Cardiac fibroblast (primary cell): ENCODE measurements around the gene BACH2.

Experiments used
- DNase-seq, 2 donors: peaks; one replicate each; pipeline versions ENCODE4 v3.0.0 to v3.0.0-alpha.2; 2010; ENCODE audit warnings: low read depth in 2 of 2
- H3K4me3 ChIP-seq, 2 donors: replicated peaks in 1 of 2; 1 replicate in 1 of 2; 2 replicates in 1 of 2; pipeline ENCODE4 v1.5.1; 2011; ENCODE audit warnings: low read depth in 2 of 2, low read length in 2 of 2, mild to moderate bottlenecking in 2 of 2, moderate library complexity in 1 of 2
- TF ChIP-seq, protein P1 (sequence below): IDR thresholded peaks from one replicate; pipeline ENCODE4 v1.5.1; 2011; ENCODE audit warnings: low read depth, mild to moderate bottlenecking, low read length, inconsistent platforms

The BACH2 gene

DNA sequence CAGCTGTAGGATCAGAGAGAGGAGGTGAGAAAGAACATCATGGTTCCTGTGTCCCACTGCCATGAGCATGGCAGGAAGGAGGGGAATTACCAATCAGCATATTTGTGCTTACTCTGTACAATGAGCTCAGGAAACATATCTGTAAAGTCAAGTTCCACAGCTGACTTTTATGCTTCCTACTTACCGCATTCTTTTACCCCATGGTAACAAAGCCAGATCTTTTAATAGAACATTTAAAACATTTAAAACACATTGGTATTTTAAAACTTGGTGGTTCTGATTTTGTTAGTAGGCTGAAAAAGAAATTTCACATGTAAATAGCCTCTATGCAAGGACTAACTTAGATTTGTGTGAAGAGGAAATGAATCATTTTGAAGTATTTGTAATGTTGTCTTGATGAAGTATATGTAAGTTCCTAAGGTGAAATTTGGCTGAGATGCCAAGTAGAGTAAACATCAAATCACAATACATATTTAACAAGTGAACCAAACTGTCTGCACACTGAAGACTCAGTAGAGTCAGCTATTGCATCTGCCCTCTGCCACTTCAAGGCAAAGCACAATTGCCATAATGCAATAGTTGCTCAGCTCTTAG, 287.6 kb downstream of the BACH2 start:
- TF ChIP-seq, protein P1, sequence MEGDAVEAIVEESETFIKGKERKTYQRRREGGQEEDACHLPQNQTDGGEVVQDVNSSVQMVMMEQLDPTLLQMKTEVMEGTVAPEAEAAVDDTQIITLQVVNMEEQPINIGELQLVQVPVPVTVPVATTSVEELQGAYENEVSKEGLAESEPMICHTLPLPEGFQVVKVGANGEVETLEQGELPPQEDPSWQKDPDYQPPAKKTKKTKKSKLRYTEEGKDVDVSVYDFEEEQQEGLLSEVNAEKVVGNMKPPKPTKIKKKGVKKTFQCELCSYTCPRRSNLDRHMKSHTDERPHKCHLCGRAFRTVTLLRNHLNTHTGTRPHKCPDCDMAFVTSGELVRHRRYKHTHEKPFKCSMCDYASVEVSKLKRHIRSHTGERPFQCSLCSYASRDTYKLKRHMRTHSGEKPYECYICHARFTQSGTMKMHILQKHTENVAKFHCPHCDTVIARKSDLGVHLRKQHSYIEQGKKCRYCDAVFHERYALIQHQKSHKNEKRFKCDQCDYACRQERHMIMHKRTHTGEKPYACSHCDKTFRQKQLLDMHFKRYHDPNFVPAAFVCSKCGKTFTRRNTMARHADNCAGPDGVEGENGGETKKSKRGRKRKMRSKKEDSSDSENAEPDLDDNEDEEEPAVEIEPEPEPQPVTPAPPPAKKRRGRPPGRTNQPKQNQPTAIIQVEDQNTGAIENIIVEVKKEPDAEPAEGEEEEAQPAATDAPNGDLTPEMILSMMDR = no peak
- peak; percentile 25 to 29 for DNase-seq
- H3K4me3 ChIP-seq = no peak overlapping the region

DNA sequence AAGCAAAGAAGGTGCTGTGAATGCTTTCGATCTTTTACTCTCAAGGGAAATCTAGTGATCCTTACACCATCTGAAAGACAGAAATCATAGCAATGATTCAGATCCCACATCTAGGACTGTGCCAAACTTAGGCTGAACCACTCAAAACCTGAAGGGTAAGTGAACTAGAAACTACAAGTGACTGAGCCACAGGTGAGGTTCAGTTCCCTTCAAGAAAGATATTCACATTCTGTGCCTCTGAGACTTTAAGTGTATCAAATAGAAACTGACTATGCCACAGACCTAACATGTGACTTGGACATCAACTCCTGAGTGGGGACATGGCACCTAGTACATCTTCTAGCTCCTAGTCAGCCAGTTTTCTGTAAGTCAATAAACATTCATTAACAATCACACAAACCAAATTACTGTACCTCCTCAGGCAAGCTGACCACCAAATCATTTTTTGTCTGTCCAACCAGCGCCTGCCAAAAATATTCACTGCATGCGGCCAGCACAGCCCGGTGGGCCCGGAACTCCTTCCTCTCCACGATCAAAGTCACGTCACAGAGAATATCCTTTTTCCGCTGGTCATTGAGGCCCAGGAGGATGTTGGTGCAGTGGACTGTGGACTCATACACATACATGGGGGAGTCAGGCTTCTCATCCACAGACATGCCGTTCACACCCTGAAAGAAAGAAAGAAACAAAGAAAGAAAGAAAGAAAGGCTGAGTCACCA, 288.3 kb downstream of the BACH2 start:
- DNase-seq = no peak
- no peak overlapping the region for H3K4me3 ChIP-seq
- TF ChIP-seq, protein P1 = no peak

DNA sequence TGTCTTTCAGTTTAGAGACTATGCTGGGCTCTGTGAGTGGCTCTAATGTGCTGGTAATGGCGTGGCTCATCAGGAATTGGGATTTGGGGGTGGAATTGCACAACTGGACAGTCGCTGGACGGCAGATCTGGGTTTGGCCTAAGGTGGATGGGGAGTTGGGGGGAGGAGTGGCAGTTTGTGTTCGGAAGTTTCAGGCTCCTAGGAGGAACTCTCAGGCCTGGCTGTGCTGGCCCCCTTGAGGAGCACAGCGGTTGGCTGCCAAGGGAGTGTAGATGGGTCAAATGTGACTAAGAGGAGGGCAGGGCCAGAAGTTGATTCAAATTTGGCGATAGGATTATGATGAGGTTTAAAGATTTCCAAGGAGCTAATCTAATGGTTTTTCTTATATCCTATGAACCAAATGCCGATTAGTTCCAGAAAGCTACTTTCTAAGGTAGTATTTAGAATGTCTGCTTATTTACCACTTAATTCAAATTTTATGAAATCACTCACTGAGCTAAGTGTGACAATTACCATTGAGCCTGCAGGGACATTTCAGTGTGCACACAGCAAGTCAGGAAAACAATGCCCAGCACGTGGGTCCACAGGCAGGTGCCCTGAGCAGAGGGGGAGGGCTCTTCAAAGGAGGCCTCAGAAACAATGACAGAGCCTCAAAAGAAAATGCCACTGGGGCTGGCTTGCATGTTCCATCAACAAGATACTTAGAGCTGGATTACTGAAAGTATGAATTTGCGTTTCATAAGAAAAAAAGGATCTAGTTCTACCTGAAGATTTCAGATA, 291.4 kb downstream of the BACH2 start:
- H3K4me3 ChIP-seq = no peak overlapping the region
- no peak for DNase-seq
- TF ChIP-seq, protein P1 = no peak

DNA sequence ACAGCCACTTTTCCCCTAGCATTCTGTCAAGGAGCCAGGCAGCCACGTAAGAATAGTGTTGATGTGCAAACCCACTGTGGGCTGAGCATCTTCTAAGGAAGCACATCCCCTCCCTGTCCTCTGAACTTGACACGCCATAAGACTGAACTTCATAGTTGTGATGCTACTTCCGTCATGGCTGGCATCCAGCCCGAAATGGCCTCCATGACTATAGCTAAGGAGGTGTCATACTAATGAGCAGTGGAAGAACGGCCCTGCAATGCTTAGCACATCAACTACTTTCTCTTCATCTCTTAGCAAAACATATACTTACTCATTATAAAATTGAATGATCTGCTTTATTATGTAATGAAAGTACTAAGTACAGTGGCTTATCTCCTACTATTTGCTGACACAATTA, 292.1 kb downstream of the BACH2 start:
- TF ChIP-seq, protein P1 = no peak
- no peak overlapping the region for H3K4me3 ChIP-seq
- no peak for DNase-seq

DNA sequence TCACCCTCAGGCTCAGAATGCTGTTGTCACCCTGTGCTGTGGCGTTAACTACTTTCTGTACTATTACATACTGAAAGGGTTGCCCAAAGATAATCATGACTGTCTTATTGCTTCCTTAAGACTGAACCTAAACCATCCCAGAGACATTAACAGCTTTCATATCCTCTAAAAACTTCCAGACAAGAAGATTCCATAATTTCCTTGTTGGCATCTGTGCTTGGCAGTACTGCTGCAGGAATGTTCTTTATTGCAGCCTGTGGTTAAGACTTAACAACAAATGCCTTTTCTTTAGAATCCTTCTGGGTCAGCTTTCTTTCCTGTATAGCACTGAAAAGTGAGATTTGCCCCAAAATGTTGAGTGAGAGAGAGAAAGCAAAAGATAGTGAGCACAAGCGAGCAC, 292.7 kb downstream of the BACH2 start:
- DNase-seq = peak in 1 of 2 donors; percentile 25
- no peak overlapping the region for H3K4me3 ChIP-seq
- TF ChIP-seq, protein P1 = no peak

DNA sequence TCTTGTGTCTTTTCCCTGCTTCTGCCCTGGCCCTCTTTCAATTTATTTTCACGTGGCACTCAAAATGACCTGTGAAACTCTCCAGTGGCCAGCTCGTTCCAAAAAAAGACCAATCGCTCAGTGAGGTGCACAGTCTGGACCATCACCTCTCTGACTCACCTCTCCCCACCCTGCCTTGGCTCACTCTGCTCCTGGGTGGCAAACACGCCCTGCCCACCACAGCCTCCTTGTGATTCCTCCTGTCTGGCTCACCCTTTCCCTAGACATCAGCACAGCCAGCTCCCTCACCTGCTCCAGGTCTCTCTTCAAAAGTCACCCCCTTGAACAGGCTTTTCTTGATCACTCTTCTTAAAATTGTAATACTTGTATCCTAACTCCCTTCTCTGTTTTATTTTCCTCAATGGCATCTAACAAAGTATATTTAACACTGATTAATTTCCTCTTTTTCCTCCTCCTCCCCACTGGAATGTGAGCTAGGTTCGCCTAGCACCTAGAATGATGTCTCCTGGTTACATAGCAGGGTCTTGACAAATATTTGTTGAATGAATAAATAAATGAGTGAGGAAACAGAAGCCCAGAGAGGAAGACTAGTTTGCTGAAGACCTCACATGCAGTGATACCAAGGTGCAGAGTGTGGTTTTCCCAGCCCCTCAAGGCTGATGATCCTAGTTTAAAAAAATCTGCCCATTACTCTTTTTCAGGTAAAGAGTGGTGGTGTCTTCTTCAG, 293.4 kb downstream of the BACH2 start:
- no peak for DNase-seq
- no peak overlapping the region for H3K4me3 ChIP-seq
- TF ChIP-seq, protein P1 = no peak
